Tongue (tissue), 2 donors: Measurements from ENCODE around the gene RFFL. TPM values are rescaled to one million over a fixed set of nuclear protein-coding genes. Genes with fewer than 3 reads are reported as not detected.
"Not testable (repeated sequence)": the region's sequence is repeated elsewhere in the genome, so short reads cannot be mapped to it uniquely, and the experiment has no call there.

ENCODE experiments used
- DNase-seq: peaks from one replicate; pipeline ENCODE4 v3.0.0-alpha.2; 2015
- total RNA-seq: library from RNA; depleted of rRNA; stranded (reverse); fragments of >200 nt; gene quantifications from one replicate; pipeline ENCODE4 v1.2.3, GENCODE V29; 2014

Gene RFFL
- total RNA-seq, 1 donor from 2014 or later, result 31.6 TPM

DNA sequence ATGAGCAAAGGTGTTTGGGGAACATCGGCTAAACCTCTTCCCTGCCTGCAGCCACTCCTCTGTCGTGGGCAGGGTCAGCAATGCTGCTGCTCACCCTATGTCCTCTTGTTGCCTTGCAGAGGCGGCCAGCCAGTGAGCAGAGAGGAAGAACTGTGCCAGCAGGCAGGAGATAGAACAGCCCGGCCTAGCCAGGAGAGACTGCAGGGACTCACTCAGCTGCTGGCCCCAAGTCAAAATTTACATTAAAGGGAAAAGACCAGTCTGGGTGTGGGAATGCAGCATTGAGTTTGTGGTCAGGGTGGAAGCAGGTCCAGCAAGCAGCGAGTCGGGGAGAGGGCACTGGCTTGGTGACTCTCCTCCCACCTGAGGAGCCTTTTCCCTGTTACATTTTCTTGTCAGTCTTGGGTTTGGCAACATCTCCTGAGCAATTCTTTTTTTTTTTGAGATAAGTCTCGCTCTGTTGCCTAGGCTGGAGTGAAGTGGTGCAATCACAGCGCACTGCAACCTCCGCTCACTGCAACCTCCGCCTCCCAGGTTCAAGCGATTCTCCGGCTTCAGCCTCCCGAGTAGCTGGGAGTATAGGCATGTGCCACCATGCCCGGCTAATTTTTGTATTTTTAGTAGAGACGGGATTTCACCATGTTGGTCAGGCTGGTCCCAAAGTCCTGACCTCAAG, 60.5 kb downstream of the RFFL start:
- DNase-seq, result peak; percentile 9

DNA sequence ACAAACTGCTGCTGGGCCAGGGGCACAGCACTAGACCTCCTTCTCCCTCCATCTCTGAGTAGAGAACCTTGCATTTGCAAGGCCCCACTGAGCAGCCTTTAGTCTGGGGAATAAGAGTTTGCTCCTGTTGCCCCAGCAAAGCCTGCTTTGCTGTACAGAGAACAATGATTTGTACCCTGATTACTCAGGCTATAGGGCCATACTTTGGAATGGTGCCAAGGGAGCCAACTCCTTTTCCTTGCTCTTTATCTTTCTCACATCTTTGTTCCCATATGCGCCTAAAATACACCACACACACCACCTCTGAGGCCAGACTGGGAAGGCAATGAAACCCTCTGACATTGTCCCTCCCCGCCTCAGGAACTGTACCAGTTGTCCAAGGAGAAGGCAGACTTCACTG, 62.0 kb downstream of the RFFL start:
- no peak for DNase-seq

DNA sequence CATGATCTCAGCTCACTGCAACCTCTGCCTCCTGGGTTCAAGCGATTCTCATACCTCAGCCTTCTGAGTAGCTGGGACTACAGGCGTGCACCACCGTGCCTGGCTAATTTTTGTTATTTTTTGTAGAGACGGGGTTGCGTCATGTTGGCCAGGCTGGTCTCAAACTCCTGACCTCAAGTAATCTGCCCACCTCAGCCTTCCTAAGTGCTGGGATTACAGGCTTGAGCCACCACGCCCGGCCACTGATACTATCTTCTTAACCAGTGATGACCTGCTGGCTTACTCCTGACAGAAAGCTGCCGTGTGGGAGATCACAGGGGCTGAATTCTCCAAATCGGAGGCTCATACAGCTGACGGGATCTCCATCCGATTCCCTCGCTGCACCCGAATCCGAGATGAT, 62.5 kb downstream of the RFFL start:
- DNase-seq, result not testable (repeated sequence)

DNA sequence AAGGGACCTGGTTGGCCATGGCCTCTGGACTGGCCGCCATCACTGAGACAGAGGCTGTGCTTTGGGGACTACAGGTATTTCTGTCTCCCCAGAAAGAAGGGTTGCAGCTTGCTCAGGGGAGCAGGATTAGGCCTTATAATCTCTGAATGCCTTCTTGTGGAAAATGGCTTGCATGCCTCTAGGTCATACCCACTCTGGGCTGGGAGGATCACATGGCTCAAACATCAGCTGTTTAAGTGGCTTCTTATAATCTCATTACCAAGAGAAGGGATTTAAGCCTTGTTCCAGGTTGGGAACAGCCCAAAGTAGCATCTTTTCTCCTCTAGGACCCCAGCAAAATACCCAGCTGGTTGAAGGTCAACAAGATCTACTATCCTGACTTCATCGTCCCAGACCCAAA, 64.1 kb downstream of the RFFL start:
- no peak for DNase-seq

DNA sequence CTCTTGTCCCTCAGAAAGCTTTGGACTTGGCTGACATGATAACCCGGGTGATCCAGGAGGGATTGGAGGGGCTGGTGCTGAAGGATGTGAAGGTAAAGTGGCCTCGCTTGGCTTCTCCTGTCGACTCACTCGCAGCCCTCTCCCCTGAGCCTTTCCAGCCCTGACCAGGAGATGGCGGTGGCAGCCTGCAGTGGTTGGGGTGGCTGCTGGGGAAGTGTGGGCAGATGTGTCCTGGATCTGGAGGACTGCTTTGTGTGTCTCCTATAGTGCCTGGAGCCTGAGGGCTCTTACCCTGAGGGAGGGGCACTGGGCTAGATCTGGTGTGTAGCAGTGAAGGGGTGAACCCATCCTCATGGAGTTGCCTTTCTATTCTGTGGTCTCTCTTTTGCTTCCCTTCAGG, 65.3 kb downstream of the RFFL start:
- DNase-seq, result peak; percentile 40

DNA sequence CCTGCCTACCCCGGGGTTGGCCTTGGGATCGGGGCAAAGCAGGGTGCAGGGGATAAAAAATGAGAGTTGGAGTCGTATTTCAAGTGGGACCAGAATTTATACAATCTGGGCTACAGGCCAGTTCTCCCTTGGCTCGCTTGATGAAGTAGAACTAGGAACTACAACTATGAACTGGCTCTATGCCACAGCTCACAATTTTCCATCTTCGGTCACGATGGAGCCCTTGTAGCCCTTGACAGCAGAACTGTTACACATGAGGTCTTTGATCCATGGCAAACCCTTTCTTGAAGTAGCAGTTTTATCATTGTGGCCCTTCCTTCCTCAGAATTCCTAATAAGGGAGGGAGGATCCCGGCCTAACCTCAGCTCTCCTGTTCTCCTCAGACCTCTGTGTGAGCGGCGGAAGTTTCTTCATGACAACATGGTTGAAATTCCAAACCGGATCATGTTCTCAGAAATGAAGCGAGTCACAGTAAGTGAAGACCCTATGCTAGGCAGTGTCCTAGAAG, 66.1 kb downstream of the RFFL start:
- DNase-seq, result peak; percentile 88

DNA sequence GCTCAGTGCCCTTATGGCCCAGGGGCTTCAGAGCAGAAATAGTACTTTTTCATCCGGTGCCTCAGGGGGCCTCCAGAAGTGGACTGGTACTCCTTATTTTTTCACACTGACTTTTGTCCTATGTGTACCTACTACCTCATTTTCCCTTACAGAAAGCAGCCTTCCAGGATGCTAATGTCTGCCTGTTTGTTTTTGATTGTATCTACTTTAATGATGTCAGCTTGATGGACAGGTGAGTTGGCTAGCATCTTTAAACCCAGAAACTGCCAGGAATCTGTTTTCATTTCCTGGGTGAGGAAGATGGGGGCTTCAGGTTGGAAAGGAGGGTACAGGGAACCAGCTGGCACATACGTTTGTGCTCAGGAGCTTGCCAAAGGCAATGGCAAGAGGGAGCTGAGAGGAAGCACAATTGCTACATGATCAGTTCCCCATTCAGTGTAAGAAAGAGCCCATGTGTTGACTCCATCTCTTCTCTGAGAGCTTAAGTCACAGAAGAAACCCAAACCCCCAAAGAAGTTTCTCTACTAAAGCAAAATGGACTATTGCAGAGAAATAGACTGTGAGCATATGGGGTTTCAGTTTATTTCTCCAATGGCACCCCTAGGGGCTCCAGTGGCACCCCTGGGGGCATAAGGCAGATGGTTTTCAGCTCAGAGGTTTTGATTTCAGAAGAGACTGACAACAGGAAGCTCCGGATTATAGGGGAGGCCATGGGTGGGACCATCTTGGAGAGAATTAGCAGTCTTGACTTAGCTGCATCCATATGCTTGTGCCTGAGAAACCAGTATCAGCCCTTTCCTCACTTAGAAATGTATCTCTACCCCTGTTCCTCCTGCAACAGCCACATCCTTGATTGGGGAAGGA, 66.9 kb downstream of the RFFL start:
- DNase-seq, result no peak

DNA sequence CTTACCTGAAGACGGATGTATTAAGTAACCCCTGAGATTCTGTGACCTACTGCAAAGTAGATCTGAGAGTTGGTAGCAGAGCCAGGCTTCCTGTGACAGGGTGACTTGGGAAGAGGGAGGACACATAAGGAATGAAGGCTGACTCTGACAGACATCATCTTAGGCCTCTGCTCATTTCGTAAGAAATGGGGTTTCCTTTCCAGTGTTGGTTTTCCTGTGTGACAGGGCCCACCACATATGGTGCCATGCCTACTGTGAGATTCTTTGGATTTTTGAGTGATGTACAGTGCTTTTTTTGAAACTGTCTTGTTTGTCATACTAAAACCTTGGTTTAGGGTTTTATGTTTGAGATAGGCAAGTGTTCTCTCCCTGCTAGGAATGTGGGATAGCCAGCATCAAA, 70.5 kb downstream of the RFFL start:
- no peak for DNase-seq

DNA sequence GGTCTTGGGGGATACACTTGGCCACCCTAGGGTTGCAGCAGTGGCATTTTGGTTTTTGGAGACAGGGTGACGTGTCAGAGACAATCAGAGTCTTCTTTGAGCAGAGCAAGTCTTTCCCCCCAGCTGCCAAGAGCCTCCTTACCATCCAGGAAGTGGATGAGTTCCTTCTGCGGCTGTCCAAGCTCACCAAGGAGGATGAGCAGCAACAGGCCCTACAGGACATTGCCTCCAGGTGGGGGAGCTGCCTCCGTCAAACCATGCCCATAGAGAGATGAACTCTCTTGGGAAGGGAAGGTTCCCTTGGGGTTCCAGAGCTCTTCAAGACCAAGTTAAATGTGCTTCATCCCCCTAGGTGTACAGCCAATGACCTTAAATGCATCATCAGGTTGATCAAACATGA, 71.9 kb downstream of the RFFL start:
- no peak for DNase-seq

DNA sequence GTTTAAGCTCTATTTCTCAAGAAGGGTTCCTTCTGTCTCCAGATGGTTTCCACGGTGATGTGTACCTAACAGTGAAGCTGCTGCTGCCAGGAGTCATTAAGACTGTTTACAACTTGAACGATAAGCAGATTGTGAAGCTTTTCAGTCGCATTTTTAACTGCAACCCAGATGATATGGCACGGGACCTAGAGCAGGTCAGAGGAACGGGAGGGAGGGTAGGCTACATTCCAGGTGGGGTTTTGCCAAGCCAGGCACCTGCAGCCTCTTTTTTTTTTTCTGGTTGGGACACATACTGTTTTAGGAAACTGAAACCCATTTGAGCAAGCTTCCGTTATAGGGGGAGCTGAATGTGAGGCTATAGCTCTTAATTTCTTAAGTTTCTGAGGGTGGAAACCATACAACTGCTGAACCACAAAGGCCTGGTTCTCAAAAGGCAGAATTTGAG, 72.6 kb downstream of the RFFL start:
- peak; percentile 10 for DNase-seq

DNA sequence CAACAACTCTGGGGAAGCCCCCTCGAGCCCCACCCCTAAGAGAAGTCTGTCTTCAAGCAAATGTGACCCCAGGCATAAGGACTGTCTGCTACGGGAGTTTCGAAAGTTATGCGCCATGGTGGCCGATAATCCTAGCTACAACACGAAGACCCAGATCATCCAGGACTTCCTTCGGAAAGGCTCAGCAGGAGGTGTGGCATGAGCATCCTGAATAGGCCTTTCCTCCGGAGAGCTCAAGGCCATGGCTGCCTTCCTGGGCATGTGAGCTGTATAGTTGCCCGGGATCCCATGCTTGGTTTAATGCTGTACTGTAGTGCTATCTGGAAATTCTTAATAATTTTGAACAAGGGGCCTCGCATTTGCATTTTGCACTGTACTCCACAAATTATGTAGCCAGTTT, 74.0 kb downstream of the RFFL start:
- no peak for DNase-seq

DNA sequence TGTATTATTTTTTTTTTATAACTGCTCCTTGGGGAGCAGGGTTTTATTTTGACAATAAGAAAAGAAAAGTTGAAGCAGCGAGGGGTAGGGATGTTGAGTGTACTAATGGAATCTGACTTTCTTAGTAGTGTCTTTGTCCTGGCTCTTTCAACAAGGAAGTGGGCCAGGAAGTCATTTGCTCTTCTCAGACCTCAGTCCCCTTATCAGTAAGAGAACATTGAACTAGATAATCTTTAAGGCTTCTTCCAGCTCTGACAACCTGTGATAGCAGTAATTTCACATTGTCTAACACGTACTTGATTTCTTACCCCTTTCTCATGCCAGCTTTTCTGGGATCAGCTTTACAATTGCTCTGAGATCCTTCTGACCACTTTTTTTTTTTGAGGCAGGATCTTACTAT, 74.9 kb downstream of the RFFL start:
- no peak for DNase-seq

DNA sequence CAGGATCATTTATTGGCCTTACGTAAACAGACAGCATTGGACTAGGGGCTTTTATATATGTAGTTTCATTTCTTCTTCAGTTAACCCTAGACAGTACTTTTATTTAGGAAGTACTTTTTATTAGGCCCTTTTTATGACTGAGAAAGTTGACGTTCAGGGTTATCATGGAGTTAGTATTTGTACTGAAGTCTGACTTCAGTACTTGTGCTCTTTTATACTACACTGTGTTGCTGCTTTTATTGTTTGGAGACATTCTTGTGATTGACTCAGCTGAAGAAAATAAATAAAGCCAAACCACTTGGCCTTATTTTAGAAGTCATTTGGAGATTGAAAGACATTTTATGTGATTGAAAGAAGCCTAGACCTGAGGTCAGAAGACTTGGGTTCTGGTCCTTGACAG, 76.3 kb downstream of the RFFL start:
- DNase-seq, result no peak

DNA sequence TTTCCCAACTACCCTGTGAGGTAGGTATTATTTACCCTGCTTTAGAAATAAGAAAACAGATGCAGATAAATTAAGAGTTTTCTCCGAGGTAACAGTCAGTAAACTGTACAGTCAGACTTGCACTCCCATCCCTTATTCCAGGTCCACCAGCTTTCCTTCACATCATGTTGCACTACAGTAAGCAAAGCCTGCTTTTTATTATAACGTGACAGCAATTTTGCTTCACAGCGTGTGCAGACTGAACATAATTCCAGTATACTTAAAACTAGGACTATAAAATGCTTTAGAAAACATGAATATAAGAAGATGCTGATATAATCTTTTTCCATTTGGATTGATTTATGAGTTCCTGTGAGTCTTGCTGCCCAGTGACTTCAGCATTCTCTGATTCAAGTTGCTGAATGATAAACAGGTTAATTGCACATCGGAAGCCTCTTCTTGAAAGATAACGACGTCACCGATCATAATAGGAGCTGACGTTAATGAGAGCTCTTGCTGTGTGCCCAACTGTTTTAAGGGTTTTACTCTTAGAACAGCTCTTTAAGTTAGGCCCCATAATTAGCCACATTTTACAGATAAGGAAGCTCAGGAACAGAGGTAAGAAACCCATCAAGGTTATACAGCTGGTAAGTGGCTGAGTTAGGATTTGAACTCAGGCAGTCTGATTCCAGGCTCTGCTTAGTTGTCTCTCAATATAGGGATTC, 81.8 kb downstream of the RFFL start:
- DNase-seq, result peak; percentile 30

DNA sequence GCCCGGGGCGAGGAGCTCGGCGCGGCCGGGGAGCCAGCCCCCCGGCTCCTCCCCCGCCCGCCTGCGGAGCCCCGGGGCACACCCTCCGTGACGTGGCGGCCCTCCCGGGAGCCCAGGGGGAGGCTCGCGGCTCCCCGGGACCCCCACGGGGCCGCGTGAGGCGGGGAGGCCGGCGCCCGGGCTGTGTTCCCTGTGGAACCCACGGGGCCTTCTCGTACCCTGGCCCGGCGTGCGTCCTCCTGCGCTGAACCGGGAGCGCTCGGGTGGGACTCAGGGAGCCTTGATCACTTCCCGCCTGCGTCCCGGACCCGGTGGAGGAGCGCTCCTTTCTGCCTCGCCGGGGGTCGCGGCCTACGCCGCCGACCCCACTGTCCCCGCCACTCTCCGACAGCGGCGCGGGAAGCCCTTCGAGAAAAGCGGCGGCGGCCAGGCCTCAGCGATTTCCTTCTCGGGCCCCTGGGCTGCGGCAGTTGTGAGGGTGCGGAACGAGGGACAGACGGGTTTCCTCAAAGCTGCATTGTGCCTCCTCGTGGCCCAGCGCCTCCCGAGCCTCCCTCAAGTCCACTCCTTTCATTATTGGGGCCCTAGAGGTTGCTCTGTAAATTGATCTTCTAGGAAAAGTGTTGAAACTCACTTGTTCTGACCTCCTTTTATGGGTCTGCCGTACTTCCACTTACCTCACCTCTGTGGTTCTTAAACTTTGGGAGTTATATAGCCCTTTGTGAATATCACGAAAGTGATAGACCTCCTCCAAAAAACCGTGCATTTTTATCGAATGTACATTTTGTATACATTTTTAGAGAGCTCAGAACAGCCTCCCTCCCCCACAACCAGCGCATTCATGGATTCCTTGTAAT, 82.6 kb downstream of the RFFL start:
- peak; percentile 88 for DNase-seq

DNA sequence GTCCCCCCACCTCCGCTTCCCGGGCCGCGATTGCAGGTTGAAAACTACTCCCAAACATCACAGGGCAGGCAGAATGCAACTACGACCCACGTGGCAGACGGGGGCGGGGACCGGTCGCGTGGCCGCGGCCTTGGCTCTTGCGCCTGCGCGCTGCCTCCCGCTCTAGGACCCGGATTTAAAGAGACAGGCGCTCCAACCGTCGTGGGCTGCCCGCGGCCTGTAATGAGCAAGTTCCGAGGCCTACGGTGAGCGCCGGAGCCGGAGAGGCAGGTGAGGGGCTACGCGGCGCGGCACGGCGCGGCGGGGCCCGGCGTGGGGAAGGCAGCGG, 83.2 kb downstream of the RFFL start, which contains the start of gene LIG3:
TSS of gene LIG3 (plus strand) at position 160 of the 328 bp plus-strand sequence. CDS start 2,494 bp downstream, outside the sequence.
- DNase-seq, result peak; percentile 97

DNA sequence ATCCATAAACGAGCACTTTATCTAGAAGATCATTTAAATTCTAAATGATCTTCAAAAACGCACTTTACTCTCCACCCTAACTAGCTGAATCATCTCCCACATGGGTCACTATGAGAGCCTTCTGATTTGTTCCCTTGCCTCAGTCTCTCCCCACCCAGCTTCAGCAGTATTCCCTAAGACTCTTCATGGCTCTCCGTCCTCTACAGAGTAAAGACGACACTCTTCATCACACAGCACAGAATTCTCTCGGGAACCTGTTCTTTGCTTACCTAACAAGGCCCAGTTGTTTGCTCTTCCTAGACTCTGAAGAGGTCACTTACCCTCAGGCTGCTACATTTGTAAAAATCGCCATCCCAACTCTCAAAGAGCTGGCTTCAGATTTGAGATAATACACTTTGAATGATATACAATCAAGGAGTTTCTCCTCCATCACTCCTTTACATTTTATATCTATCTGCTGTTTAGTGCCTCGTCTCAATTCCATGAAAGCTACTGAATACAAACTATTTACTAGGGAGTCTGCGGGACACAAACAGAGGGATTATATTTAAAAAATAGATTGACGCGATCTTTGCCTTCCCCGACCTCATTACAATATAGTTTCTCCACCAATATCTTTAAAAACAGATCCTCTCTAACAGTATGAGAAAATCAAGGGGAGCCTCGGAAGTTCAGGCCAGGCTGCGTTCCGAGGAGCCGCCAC, 83.7 kb downstream of the RFFL start:
- peak; percentile 2 for DNase-seq

DNA sequence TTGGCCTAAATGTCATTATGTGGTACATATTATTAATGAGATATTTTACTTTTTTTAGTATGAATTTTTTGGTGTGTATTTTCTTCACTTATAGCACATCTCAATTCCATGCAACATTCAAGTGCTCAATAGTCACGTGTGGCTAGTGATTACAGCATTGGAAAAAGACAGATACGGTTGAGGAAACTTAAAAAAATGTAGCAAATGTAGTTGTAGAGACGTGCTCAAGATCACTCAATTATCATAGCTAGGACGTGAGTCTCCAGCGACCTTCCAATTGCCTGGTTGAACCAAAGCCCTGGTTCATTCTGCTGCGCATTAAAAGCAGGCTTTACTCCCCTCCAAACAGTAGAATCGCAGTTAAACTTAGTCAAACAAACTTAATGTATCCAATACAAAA, 84.4 kb downstream of the RFFL start:
- DNase-seq, result no peak

DNA sequence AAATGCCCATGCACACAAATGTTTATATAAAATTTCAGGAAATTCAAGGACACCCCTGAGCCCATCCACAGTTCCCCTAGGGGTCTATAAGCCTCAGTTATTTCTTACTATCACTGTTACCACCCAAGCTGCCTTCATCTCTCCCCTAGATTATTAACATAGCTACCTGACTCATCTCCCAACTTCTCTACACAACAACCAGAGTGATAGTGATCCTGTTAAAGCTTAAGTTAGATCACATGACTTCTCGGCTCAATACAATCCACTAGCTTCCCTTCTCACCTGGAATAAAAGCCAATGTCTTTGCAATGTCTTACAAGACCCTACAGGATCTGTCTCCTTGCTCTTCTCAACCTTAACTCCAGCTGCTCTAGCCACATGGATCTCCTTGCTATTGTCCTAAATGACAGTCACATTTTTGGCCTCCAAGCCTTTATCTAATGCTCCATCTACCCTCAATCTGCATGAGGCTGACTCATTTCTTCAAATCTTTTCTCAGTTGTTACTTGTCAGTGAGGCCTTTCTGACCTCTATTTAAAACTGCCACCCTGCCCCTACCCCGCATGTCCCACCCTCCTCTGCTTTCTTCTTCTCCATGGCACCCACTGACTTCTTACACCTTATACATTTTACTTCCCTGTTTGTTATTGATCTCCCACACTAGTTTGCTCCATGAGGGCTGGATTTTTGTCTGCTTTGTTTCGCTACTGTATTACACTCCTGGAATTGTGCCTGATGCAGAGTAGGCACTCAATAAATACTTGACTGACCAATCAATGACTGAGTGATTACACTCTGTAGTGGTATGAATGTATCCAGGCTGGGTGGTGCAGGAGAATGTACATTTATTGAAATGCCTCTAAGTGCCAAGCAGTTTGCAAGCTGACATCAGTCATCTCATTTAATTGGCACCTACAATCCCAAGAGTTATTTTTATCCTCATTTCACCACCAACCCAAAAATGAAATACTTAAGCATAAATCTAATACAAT, 88.4 kb downstream of the RFFL start:
- DNase-seq, result no peak

DNA sequence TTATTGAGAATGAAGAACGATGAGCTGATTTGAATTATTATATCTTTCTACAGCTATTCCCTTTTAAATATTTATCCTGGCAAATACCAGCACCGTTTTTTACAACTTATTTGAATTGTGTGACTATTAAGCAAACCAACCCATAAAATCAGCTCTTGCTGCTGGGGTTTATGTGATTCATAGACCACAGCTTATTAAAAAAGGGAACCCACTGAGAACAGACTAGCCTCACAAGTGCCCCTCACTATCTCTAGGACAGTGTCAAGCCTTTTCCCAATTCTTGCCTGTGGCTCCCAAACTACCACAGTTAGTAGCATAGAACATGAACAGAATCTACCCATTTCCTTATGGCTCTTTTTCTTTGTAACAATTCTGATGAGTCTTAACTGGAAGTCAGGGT, 89.3 kb downstream of the RFFL start:
- DNase-seq, result no peak
